Nasal cavity respiratory epithelium epithelial cell of viscerocranial mucosa (primary cell): ENCODE data around the gene DDIT4. TPM values are rescaled to one million over a fixed set of nuclear protein-coding genes. Genes with fewer than 3 reads are reported as not detected.

Source experiments
- total RNA-seq: library from RNA; depleted of rRNA; stranded (reverse); fragments of >200 nt; gene quantifications from 2 replicates; pipeline ENCODE4 v1.2.3, GENCODE V29; 2014

Gene DDIT4
- 1,282 and 1,719 TPM in 2 replicates for total RNA-seq

GRCh38 chr10:72273410-72274212 is at the start of gene DDIT4:
Gene DDIT4 (plus strand): TSS chr10:72273924. CDS start chr10:72274217, 293 bp downstream.

Other genes starting within 250 kb of the DDIT4 start
- 0.21 and 0.34 TPM in 2 replicates for gene SPOCK2, start 185.4 kb upstream of the DDIT4 start, total RNA-seq
- 125 and 209 TPM in 2 replicates for gene ANAPC16, start 57.9 kb upstream of the DDIT4 start, total RNA-seq
- 31.8 and 35.7 TPM in 2 replicates for gene ASCC1, start 57.6 kb upstream of the DDIT4 start, total RNA-seq
- 19.5 and 37.7 TPM in 2 replicates for gene DNAJB12, start 81.0 kb downstream of the DDIT4 start, total RNA-seq